ENCODE results near the gene NAALAD2. TPM values are rescaled to one million over a fixed set of nuclear protein-coding genes. Genes with fewer than 3 reads are reported as not detected.

Gene NAALAD2
- polyA plus RNA-seq, 1 experiment, result 0.64 TPM

- POLR2A ChIA-PET, result no interaction called here
- no peak for DNase-seq (ENCODE audit: low read depth, low spot score)
- H3K4me3 ChIP-seq (ENCODE audit: low read depth, low read length), result no peak overlapping the region
- H3K27ac ChIP-seq (ENCODE audit: low read depth, low read length), result no peak overlapping the region
- H3K9me3 ChIP-seq (ENCODE audit: control insufficient read depth, insufficient read depth, low read length), result no peaks in the 10 kb centered on the region
- no peaks in the 10 kb centered on the region for H3K27me3 ChIP-seq (ENCODE audit: control insufficient read depth, insufficient read depth, low read length)
- CTCF ChIA-PET, result no interaction called here
- TF ChIP-seq, protein P1, sequence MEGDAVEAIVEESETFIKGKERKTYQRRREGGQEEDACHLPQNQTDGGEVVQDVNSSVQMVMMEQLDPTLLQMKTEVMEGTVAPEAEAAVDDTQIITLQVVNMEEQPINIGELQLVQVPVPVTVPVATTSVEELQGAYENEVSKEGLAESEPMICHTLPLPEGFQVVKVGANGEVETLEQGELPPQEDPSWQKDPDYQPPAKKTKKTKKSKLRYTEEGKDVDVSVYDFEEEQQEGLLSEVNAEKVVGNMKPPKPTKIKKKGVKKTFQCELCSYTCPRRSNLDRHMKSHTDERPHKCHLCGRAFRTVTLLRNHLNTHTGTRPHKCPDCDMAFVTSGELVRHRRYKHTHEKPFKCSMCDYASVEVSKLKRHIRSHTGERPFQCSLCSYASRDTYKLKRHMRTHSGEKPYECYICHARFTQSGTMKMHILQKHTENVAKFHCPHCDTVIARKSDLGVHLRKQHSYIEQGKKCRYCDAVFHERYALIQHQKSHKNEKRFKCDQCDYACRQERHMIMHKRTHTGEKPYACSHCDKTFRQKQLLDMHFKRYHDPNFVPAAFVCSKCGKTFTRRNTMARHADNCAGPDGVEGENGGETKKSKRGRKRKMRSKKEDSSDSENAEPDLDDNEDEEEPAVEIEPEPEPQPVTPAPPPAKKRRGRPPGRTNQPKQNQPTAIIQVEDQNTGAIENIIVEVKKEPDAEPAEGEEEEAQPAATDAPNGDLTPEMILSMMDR (IDR thresholded peaks at IDR 0.05; ENCODE audit: low read depth, low read length), result no peak
Observed at GRCh38 chr11:90178751-90179150, 44.3 kb downstream of the NAALAD2 start.

- no peak for DNase-seq (ENCODE audit: low read depth, low spot score)
- Histone ChIP-seq H3K9me3 (ENCODE audit: control insufficient read depth, insufficient read depth, low read length) (no peaks in the 10 kb centered on the region), H3K27me3 (ENCODE audit: control insufficient read depth, insufficient read depth, low read length) (no peaks in the 10 kb centered on the region), H3K27ac (ENCODE audit: low read depth, low read length) (no peak overlapping the region), H3K4me3 (ENCODE audit: low read depth, low read length) (no peak overlapping the region)
- TF ChIP-seq, protein P1 (IDR thresholded peaks at IDR 0.05; ENCODE audit: low read depth, low read length), result no peak
- ChIA-PET CTCF (interaction anchor here (1.2 kb wide), 1 partner anchor 25 kb away, joined by 4 read pairs; no protein-coding TSS in a partner anchor), POLR2A (no interaction called here)
Observed at GRCh38 chr11:90179923-90180322, 45.5 kb downstream of the NAALAD2 start.

DNA sequence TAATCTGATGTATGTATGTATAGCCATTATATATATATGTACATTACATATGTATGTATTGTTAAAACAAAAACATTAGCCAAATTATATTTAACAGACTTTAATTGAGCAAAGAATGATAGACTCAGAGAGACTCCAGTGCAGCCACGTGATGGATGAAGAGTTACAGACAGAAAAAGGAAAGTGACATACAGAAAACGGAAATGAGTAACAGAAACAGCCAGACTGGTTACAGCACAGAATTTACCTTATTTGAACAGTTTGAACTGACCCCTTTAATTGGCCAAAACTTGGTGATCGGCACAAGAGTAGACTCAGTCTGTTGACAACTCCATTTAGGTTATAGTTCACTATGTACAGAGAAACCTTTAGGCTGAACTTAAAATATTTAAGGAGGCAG, 53.4 kb downstream of the NAALAD2 start:
- TF ChIP-seq, protein P1 (IDR thresholded peaks at IDR 0.05; ENCODE audit: low read depth, low read length), result no peak
- POLR2A ChIA-PET, result no interaction called here
- Histone ChIP-seq H3K27me3 (ENCODE audit: control insufficient read depth, insufficient read depth, low read length) (no peaks in the 10 kb centered on the region), H3K4me3 (ENCODE audit: low read depth, low read length) (no peak overlapping the region), H3K27ac (ENCODE audit: low read depth, low read length) (no peak overlapping the region), H3K9me3 (ENCODE audit: control insufficient read depth, insufficient read depth, low read length) (no peaks in the 10 kb centered on the region)
- CTCF ChIA-PET, result interaction anchor here (4.6 kb wide), 1 partner anchor 17 kb away, joined by 32 read pairs; no protein-coding TSS in a partner anchor
- no peak for DNase-seq (ENCODE audit: low read depth, low spot score)

- Histone ChIP-seq H3K4me3 (ENCODE audit: low read depth, low read length) (no peak overlapping the region), H3K27ac (ENCODE audit: low read depth, low read length) (no peak overlapping the region), H3K27me3 (ENCODE audit: control insufficient read depth, insufficient read depth, low read length) (no peaks in the 10 kb centered on the region), H3K9me3 (ENCODE audit: control insufficient read depth, insufficient read depth, low read length) (no peaks in the 10 kb centered on the region)
- CTCF ChIA-PET, result interaction anchor here (4.6 kb wide), 1 partner anchor 16 kb away, joined by 32 read pairs; no protein-coding TSS in a partner anchor
- POLR2A ChIA-PET, result no interaction called here
- TF ChIP-seq, protein P1 (IDR thresholded peaks at IDR 0.05; ENCODE audit: low read depth, low read length), result no peak
- DNase-seq (ENCODE audit: low read depth, low spot score), result no peak
Observed at GRCh38 chr11:90189011-90189410, 54.5 kb downstream of the NAALAD2 start.

DNA sequence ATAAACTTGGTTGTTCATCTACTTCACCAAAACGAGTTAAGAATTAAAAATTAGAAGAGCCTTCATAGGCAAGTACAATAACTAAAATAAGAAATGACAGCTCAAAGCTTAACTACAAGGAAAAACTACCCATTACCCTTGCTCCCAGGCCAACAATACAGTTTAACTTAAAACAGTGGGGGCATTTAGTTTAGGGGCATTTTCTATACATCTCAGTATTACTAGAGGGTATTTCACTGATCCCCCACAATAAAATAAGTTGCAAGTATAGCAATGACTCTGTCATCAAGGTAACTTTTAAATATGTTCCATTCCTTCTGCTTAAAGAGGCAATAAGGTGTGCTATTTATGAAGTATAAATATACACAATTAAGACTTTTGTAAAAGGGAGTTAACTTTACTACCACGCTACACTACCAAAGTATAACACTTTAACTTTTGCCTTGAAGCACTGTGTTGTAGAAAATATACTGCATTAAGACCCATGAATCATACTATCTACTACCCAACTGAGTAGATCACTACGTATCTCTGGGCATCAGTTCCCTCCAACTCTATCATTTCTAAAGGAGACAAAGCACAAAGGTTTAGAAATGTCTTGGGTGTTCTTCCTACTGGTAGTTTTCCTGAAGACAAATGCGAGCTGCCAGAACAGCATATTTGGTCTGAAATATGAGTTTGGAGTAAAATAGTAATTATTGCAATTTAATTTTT, 58.6 kb downstream of the NAALAD2 start:
- DNase-seq (ENCODE audit: low read depth, low spot score), result no peak
- no peak overlapping the region for H3K27ac ChIP-seq (ENCODE audit: low read depth, low read length)
- no peaks in the 10 kb centered on the region for H3K9me3 ChIP-seq (ENCODE audit: control insufficient read depth, insufficient read depth, low read length)
- ChIA-PET CTCF (no interaction called here), POLR2A (no interaction called here)
- TF ChIP-seq, protein P1 (IDR thresholded peaks at IDR 0.05; ENCODE audit: low read depth, low read length), result no peak
- no peaks in the 10 kb centered on the region for H3K27me3 ChIP-seq (ENCODE audit: control insufficient read depth, insufficient read depth, low read length)
- no peak overlapping the region for H3K4me3 ChIP-seq (ENCODE audit: low read depth, low read length)
